Testis (tissue), 5 donors: ENCODE data around the gene AGBL4. TPM values are rescaled to one million over a fixed set of nuclear protein-coding genes. Genes with fewer than 3 reads are reported as not detected.

Experiments used
- DNase-seq: peaks from one replicate; pipeline ENCODE4 v3.0.0-alpha.2; 2019
- H3K27ac ChIP-seq, 2 donors: fragments of 200-600 bp; sonication (generic); one replicate each; pipeline ENCODE4 v1.5.1; 2019
- H3K27me3 ChIP-seq: fragments of 200-600 bp; sonication (generic); one replicate; pipeline ENCODE4 v1.5.1; 2019
- H3K36me3 ChIP-seq: fragments of 200-600 bp; sonication (generic); one replicate; pipeline ENCODE4 v1.5.1; 2017; ENCODE audit warnings: low read depth; ENCODE audit errors: missing control alignments
- H3K4me1 ChIP-seq: fragments of 200-600 bp; sonication (generic); one replicate; pipeline ENCODE4 v1.5.1; 2019
- H3K4me3 ChIP-seq, 2 donors: fragments of 200-600 bp; sonication (generic); one replicate each; pipeline ENCODE4 v1.5.1; 2017 to 2019
- H3K9me3 ChIP-seq: fragments of 200-600 bp; sonication (generic); one replicate; pipeline ENCODE4 v1.5.1; 2017
- POLR2A ChIP-seq: fragments of 450-650 bp; IDR thresholded peaks from one replicate; pipeline ENCODE4 v1.6.1; 2017; ENCODE audit warnings: antibody characterized with exemption, mild to moderate bottlenecking, moderate library complexity
- WGBS, 2 donors: methylation state at CpG; one replicate each; pipeline ENCODE4 v1.1.5; 2018; 5-methylcytosine and 5-hydroxymethylcytosine counted together
- intact Hi-C: fragments of 100-400 bp; cut with DNase I; formaldehyde crosslinking; loops from one replicate; pipeline ENCODE4 v1.15.1; 2023; ENCODE audit warnings: low total_unique reads
- long read RNA-seq, 2 donors: transcript quantifications; one replicate each; lab custom pipeline, GENCODE V29; 2026
- polyA plus RNA-seq: library from polyadenylated mRNA; stranded (reverse); fragments of 350-450 nt; fragmentation: Illumina TruSeq; extraction: RNeasy Lipid Tissue Mini Kit (QIAGEN cat#74804); gene quantifications from one replicate; pipeline ENCODE4 v1.2.3, GENCODE V29; 2014; ENCODE audit warnings: low read depth, low replicate concordance; ENCODE audit not compliant: insufficient read depth
- total RNA-seq, 2 donors: library from RNA; depleted of rRNA; stranded (reverse); fragments of >200 nt; gene quantifications; one replicate each; pipeline ENCODE4 v1.2.3, GENCODE V29; 2016
- TF ChIP-seq, protein P1 (sequence below), 3 experiments: fragments of 450-650 bp in 2 of 3; fragments of 200-600 bp in 1 of 3; sonication (generic) in 1 of 3; IDR thresholded peaks; one replicate each; pipeline ENCODE4 v1.5.1; 2016 to 2019; ENCODE audit warnings: antibody characterized with exemption in 3 of 3, mild to moderate bottlenecking in 2 of 3, moderate library complexity in 1 of 3

AGBL4 gene
- total RNA-seq (1 to 10 TPM; 5.8 to 6.9 TPM), polyA plus RNA-seq (3.3 TPM)
- long read RNA-seq, donor 1 = 0 reads
- long read RNA-seq, donor 2 = 0 reads

GRCh38 chr1:50023292-50024159 lies at the start of gene AGBL4:
Gene AGBL4 (minus strand): TSS chr1:50023954.
- no peaks in the 10 kb centered on the region for H3K4me1 ChIP-seq
- H3K4me3 ChIP-seq = peak within 1 kb of the TSS; percentile 59 to 75
- peak; percentile 78 for DNase-seq
- WGBS, 2 donors = 2 to 6% methylated on average over 26 to 46 of the region's 56 CpGs
- intact Hi-C loops = no loop called here
- H3K27me3 ChIP-seq = no peaks in the 10 kb centered on the region
- no peak for TF ChIP-seq POLR2A
- TF ChIP-seq, protein P1, sequence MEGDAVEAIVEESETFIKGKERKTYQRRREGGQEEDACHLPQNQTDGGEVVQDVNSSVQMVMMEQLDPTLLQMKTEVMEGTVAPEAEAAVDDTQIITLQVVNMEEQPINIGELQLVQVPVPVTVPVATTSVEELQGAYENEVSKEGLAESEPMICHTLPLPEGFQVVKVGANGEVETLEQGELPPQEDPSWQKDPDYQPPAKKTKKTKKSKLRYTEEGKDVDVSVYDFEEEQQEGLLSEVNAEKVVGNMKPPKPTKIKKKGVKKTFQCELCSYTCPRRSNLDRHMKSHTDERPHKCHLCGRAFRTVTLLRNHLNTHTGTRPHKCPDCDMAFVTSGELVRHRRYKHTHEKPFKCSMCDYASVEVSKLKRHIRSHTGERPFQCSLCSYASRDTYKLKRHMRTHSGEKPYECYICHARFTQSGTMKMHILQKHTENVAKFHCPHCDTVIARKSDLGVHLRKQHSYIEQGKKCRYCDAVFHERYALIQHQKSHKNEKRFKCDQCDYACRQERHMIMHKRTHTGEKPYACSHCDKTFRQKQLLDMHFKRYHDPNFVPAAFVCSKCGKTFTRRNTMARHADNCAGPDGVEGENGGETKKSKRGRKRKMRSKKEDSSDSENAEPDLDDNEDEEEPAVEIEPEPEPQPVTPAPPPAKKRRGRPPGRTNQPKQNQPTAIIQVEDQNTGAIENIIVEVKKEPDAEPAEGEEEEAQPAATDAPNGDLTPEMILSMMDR (IDR thresholded peaks at IDR 0.05) = no peak
- H3K9me3 ChIP-seq = no peaks in the 10 kb centered on the region
- peak within 1 kb of the TSS in 1 of 2 donors; percentile 53 for H3K27ac ChIP-seq
- H3K36me3 ChIP-seq = no peaks in the 10 kb centered on the region

GRCh38 chr1:50066806-50067205 lies 43.1 kb upstream of the AGBL4 start:
- Histone ChIP-seq H3K36me3 (no peaks in the 10 kb centered on the region), H3K9me3 (no peaks in the 10 kb centered on the region), H3K27me3 (no peaks in the 10 kb centered on the region), H3K4me1 (no peaks in the 10 kb centered on the region), H3K4me3 (no peak overlapping the region), H3K27ac (no peak overlapping the region)
- 61 to 66% methylated on average over 1 of the region's 1 CpG for WGBS, 2 donors
- no peak for DNase-seq
- intact Hi-C loops = no loop called here
- TF ChIP-seq, protein P1 (IDR thresholded peaks at IDR 0.05) = no peak
- no peak for TF ChIP-seq POLR2A

- no peaks in the 10 kb centered on the region for H3K36me3 ChIP-seq
- H3K27me3 ChIP-seq = no peaks in the 10 kb centered on the region
- intact Hi-C loops = no loop called here
- H3K9me3 ChIP-seq = no peaks in the 10 kb centered on the region
- H3K27ac ChIP-seq = no peak overlapping the region
- no peaks in the 10 kb centered on the region for H3K4me1 ChIP-seq
- no peak for TF ChIP-seq POLR2A
- TF ChIP-seq, protein P1 (IDR thresholded peaks at IDR 0.05) = no peak
- H3K4me3 ChIP-seq = no peak overlapping the region
- no peak for DNase-seq
- WGBS, 2 donors = 85 to 89% methylated on average over 3 of the region's 3 CpGs
These were observed 36.5 kb upstream of the AGBL4 start for GRCh38 chr1:50060279-50060678.

GRCh38 chr1:50048791-50049190 lies 25.0 kb upstream of the AGBL4 start:
- Histone ChIP-seq H3K36me3 (no peaks in the 10 kb centered on the region), H3K4me1 (no peaks in the 10 kb centered on the region), H3K9me3 (no peaks in the 10 kb centered on the region), H3K27me3 (no peaks in the 10 kb centered on the region), H3K4me3 (peak overlapping the region; percentile 49 to 55), H3K27ac (no peak overlapping the region)
- WGBS, 2 donors = 37 to 42% methylated on average over 2 of the region's 2 CpGs
- no peak for DNase-seq
- intact Hi-C loops = no loop called here
- TF ChIP-seq, protein P1 (IDR thresholded peaks at IDR 0.05) = no peak
- TF ChIP-seq POLR2A = no peak
